A172 (cell line): ENCODE measurements around the gene ACBD6. TPM values are rescaled to one million over a fixed set of nuclear protein-coding genes. Genes with fewer than 3 reads are reported as not detected.
A peak's percentile ranks its signal among the peaks of the same experiment; 100 is the strongest.

ENCODE experiments used
- DNase-seq: peaks from one replicate; pipeline ENCODE4 v3.0.0-alpha.2; 2015; ENCODE audit warnings: low spot score
- total RNA-seq: library from RNA; depleted of rRNA; stranded (reverse); fragments of >200 nt; shearing (Covaris generic); gene quantifications from 2 replicates; pipeline ENCODE4 v1.2.3, GENCODE V29; 2014

Gene ACBD6
- total RNA-seq, 1 experiment from 2014 or later: 140 TPM

DNA sequence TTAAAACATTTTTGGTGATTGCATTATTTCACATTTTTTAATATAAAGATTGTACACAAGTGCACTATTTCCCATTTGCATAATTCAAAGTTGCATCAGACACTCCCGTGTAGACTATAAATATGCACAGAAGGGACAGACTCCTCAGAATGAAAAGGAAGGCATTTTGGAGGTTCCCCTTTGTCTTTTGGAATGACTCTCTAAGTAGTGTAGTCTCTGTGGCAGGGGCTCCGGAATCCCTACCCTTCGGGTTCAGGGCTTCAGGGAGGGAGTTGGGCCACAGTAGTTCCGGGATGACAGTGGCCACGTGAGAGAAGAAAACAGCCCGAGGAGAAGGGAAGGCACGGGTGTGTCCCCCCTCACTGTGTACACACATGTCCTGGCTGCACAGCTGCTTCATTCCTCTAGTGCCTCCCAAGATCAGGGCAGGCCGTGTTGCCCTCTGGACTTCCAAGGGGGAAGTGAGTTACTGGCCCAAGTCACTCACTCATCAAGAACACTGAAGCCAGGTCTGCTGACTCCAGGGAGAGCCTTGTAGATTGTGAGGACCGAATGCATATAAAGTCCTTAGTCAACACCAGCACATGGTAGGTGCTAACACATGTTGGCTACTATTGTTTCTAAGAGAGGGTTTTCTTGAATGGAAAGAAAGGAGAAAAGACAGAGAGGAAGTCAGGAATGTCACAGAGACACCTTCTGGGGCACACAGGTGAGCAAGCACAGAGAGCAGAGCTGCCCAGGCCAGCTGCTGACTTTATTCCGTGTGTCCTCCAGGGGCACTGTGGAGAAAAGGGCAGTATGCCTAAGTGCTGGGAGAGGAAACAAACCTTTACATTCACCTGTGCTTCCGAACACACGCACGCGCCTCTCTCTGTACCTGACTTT is 232.5 kb downstream of the ACBD6 start:
- DNase-seq: no peak

- no peak for DNase-seq
Measured at GRCh38 chr1:180268556-180269075, 233.8 kb downstream of the ACBD6 start.

GRCh38 chr1:180267761-180268555 is 234.4 kb downstream of the ACBD6 start:
- no peak for DNase-seq

DNA sequence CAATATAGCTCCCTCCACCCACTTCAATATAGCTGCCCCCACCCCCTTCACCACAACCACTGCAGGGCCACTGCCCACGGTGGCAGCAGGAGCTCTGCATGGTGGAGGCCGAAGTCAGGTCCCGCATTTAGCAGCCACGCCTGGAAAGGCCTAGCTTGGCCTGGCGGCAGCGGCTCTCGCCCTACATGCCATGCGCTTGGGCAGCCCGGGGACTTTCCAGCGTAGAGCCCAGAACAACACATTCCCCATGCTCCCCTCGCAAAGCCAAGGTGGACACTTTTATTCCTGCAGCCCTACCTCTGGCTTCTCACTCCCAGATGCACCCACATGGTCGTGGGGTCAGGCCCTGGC is 235.2 kb downstream of the ACBD6 start:
- no peak for DNase-seq

DNA sequence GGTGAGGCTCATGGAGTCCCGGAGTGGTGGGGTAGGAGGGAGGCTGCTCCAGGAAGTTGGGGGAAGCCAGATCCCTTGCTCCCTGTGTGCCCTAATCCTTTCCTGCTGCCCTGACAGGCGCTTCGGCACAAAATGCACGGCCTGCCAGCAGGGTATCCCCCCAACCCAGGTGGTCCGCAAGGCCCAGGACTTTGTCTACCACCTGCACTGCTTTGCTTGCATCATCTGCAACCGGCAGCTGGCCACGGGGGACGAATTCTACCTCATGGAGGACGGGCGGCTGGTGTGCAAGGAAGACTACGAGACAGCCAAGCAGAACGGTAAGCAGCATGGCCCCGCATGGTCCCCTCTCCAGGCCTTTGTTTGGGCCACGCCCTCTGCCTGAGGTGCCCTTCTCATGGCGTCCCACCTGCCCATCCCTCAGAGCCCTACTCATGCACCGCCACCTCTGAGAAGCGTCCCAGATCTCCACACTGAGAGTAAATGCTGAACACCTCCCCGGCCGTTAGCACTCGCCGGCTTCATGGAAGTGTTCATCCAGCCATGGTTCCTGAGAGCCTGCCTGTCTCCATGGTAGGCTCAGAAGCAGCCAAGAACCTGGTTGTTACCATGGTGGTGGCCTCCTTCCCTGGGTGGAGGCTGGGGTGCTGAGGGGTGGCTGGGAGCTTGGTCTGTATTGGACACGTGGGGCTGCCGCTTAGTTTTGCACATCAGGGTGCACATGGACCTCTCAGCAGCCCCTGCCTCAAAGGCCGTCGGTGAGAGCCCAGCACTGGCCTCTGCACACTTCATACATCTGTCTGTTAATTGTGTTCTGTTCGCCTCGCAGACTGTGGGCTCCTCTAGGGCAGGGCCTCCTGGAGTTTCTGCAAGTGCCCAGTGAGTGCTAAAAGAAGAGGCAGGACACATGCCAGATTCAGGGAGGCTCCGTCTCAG is 235.8 kb downstream of the ACBD6 start:
- DNase-seq: no peak

- no peak for DNase-seq
Measured at GRCh38 chr1:180265871-180266270, 236.5 kb downstream of the ACBD6 start.

GRCh38 chr1:180265201-180265600 is 237.2 kb downstream of the ACBD6 start:
- no peak for DNase-seq

DNA sequence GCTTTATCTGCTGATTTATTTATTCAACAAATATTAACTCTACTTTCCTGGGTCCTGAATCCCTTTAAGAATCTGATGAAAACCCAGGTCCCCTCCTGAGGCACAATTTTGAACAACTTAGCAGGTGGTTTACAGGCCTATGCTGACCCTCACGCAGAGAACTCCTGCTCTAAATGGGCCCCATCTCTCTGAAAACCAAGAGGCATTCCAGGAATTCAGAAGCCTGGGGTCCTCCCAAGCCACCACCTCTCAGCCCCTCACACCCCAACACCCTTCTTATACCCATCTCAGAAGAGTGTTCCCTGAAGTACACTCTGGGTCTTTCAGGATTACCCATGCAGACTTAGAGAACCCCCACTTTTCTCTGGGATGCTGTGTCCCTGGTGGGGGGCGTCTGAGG is 237.8 kb downstream of the ACBD6 start:
- DNase-seq: no peak

DNA sequence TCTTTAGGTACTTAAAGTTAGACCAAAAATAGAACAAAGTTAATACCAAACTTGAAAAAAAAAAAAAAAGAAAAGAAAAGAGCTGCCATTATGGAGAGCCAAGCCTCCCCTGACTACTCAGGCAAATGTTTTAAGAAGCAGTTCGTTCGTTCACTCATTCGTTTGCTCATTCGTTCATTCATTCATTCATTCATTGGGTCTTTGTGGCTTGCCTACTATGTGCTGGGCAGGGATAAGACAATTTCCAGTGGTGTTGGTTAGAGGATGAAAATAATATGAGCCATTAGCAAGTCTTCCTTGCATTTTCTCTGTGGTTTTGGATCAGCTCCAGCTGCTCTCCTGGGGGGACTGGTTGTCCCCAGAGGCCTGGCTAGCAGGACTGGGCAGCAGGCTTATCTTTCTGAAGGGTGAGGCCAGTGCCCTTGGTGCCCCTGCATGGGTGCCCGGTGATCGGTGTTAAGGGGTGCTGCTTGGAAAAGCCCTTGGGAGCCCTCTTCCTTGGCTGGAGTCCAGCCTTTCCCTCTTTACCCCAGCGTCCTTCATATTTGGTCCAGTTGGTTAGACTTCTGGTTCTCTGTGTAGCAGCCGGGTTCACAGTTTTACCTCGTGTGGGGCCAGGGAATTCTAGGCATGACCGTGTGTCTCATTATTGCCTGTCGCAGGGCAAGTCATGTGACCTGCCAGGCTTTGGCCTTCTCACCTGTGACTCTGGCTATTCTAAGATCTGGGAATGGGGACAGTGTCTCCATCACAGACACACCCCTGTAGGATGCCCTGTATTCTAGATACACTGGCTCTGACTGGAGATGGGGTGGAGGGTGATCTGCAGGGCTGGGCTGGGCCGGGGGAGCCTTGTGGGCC is 239.5 kb downstream of the ACBD6 start:
- DNase-seq: peak; percentile 66

- DNase-seq: no peak
Measured at GRCh38 chr1:180261524-180262155, 240.7 kb downstream of the ACBD6 start.

DNA sequence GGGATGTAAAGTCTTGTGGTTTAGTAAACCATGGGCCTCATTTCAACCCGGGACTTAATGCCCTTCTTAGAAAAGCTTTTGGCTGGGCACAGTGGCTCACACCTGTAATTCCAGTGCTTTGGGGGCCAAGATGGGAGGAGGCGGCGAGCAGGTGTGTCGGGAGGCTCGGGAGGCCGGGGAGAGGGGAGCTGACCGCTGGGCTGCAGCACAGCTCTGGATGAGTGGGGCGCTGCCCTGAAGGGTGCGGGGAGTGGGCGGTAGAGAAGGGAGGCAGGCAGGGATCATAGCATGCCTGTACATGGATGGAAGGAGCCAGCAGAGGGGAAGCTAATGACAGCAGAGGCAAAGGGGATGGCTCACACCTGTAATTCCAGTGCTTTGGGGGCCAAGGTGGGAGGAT is 241.3 kb downstream of the ACBD6 start:
- DNase-seq: no peak

DNA sequence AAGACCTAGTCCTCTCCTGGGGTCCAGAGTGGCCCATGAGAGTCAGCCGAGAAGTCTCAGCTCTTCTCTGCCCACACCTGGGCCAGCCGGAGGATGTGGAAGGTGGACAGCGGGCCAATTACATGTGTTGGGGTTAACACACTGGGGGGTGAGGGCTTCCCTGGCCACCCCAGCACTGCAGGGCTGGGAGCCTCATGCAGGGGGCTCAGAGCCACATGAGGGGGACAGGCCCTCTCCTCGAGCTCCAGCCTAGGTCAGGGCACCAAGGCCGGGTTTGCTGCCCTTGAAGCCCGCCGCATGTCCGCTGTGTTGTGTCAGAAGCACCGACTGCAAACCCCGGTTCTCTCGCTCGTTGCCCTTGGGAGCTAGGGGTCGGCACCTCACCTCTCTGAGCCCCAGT is 241.8 kb downstream of the ACBD6 start:
- no peak for DNase-seq

DNA sequence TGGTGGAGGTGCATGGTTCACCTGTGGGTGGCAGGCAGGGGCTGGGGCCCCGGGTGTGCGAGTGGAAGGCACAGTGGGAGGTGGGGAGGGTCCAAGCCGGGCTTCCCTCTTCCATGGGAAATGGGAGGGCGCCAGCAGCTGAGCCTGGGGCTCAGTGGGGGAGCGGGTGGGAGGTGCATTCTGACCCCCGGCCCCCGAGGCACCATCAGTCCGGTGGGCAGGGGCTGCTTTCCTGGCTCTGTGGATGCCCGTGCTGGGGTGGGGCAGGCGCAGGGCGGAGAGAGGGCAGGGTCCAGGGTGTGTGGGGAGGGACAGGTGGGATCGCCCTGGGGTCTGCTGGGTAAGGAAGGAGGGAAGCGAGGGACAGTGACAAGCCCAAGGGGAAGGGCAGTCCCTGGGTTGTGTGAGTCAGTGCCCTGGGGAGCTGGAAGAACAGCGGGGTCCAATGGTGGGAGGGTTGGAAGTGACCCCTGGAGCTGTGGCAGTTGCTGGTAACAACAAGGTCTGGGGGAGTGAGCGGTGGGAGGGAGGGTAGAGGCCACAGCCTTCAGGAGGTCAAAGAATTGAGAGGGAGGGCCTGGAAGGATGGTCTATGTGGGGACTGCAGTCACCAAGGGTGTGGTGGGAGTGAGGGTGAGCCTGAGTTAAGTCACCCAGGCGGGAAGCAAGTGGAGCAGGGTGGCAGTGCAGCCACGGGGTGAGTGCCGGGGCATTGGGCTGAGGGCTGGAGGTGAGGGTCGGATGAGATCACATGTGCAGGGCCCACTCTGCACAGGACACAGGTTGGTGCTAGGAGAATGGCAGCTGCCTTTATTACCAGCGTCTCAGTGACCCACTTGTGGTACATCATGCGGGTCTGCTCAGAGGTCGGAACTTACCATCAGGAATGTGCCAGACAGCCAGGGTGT is 242.7 kb downstream of the ACBD6 start:
- no peak for DNase-seq

GRCh38 chr1:180258935-180259334 is 243.4 kb downstream of the ACBD6 start:
- no peak for DNase-seq

DNA sequence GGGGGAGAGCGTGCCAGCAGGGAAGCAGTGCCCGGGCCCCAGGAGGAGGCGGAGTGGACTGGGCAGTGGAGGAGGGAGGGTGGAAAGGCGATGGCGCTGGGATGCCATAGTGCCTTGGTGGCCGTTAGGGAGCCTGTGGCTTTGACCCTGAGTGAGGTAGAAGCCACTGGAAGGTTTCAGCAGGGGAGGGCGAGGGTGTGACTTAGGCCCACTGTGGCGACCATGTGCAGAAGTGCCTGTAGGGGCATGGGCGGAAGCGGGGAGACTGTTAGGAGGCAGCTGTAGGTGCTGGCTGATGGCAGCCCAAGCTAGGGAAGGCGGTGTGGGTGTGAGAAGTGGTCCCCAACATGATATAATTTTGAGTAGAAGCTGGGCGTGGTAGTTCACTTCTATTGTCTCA is 244.1 kb downstream of the ACBD6 start:
- no peak for DNase-seq

- DNase-seq: no peak
Measured at GRCh38 chr1:180257486-180257885, 244.9 kb downstream of the ACBD6 start.

DNA sequence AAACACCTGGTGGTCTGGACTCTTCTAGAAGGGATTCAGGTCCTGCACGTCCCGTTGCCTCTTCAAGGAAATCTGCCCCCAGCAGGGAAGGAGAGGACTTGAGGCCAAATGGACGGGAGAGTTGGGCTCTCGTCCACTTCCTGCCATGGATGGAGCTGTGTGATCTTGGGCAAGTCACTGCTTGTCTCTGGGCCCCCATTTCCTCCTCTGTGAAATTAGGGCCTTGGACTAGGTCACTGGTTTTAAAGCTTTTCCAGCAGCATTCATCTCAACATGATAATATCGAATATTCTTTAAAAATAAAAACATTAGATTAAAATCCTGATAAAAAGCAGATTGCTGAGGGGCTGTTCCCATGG is 245.4 kb downstream of the ACBD6 start:
- no peak for DNase-seq

GRCh38 chr1:180256341-180257027 is 245.9 kb downstream of the ACBD6 start:
- DNase-seq: no peak
